Naive thymus-derived CD8-positive, alpha-beta T cell (primary cell): ENCODE results near the gene OR1J1. TPM values are rescaled to one million over a fixed set of nuclear protein-coding genes. Genes with fewer than 3 reads are reported as not detected.
A peak's percentile ranks its signal among the peaks of the same experiment; 100 is the strongest.

Source experiments
- ATAC-seq, 2 donors: fragments of 150-1000 bp; cut with Tn5 transposase in 1 of 2; sonication (Bioruptor Pico), chemical (Tn5 transposase) in 1 of 2; 1 replicate in 1 of 2; 2 replicates in 1 of 2; pipeline ENCODE4 v1.10.0; 2021; ENCODE audit warnings: mild to moderate bottlenecking in 2 of 2, moderate library complexity in 2 of 2
- POLR2A ChIA-PET: fragments of 350-600 bp; sonication (Branson Sonifier 250); formaldehyde crosslinking; loops from one replicate; lab custom pipeline; 2021; ENCODE audit warnings: antibody characterized with exemption; lab: Charles Lee
- DNase-seq, 10 donors: peaks; one replicate each; pipeline versions ENCODE4 v3.0.0 to v3.0.0-alpha.2; 2020 to 2022
- H3K27ac Mint-ChIP-seq, 10 donors: one replicate each; pipeline ENCODE4 v1.8.0; 2020 to 2022; ENCODE audit warnings: mild to moderate bottlenecking in 10 of 10, mixed read lengths in 10 of 10, moderate library complexity in 4 of 10, inconsistent platforms in 1 of 10
- H3K27me3 Mint-ChIP-seq, 5 donors: one replicate each; pipeline ENCODE4 v1.8.0; 2021 to 2022; ENCODE audit warnings: mixed read lengths in 5 of 5
- H3K36me3 Mint-ChIP-seq, 3 donors: one replicate each; pipeline ENCODE4 v1.8.0; 2020 to 2022; ENCODE audit warnings: mixed read lengths in 3 of 3, mild to moderate bottlenecking in 2 of 3, inconsistent platforms in 1 of 3
- H3K4me1 Mint-ChIP-seq, 4 donors: one replicate each; pipeline ENCODE4 v1.8.0; 2021 to 2022; ENCODE audit warnings: mixed read lengths in 4 of 4
- H3K4me3 Mint-ChIP-seq, 10 donors: one replicate each; pipeline ENCODE4 v1.8.0; 2020 to 2022; ENCODE audit warnings: mild to moderate bottlenecking in 10 of 10, mixed read lengths in 10 of 10, moderate library complexity in 6 of 10, inconsistent platforms in 1 of 10
- H3K9me3 Mint-ChIP-seq, 9 donors: one replicate each; pipeline ENCODE4 v1.8.0; 2020 to 2022; ENCODE audit warnings: mixed read lengths in 9 of 9, mild to moderate bottlenecking in 3 of 9, inconsistent platforms in 1 of 9, moderate library complexity in 1 of 9
- polyA plus RNA-seq, 3 donors: library from polyadenylated mRNA; unstranded; fragments of 300-500 nt; fragmentation: Illumina TruSeq; gene quantifications; one replicate each; pipeline ENCODE4 v1.2.3, GENCODE V29; 2021
- total RNA-seq, 8 experiments: library from RNA in 2 of 8; stranded (reverse) in 2 of 8; gene quantifications; one replicate each; pipeline ENCODE4 v1.2.3 and lab custom pipeline; 2021 to 2026

OR1J1 gene
- total and polyA plus RNA-seq, 5 experiments from 2014 or later, result not detected

DNA sequence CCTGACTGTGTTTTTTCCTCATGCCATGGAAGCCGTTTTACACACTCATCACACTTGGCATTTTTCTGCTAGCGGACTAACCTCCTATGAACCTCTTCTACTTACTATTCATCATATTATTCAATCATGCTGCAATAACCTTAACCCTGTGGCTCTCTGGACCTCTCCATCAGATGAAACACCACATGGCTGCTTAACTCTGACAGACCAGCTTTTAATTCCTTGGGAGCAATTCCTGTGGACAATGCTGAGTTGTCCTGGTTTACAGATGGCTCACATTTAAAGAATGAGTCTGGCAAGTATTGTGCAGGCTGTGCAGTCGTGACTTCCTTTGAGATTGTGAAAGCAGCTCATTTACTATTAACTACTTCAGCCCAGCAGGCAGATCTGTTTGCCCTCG lies 9.0 kb downstream of the OR1J1 start:
- Mint-ChIP-seq H3K4me1 (peaks cover 4 to 10% (median 8%) of the 10 kb centered on the region in 4 donors), H3K4me3 (no peak overlapping the region), H3K36me3 (peaks cover 0 to 5% (median 0%) of the 10 kb centered on the region in 3 donors), H3K27ac (peak overlapping the region in 1 of 10 donors; percentile 10), H3K27me3 (peaks cover 0 to 7% (median 2%) of the 10 kb centered on the region in 5 donors), H3K9me3 (peaks cover 0 to 2% (median 0%) of the 10 kb centered on the region in 9 donors)
- DNase-seq (no peak), ATAC-seq (no peak)
- POLR2A ChIA-PET, result no interaction called here

DNA sequence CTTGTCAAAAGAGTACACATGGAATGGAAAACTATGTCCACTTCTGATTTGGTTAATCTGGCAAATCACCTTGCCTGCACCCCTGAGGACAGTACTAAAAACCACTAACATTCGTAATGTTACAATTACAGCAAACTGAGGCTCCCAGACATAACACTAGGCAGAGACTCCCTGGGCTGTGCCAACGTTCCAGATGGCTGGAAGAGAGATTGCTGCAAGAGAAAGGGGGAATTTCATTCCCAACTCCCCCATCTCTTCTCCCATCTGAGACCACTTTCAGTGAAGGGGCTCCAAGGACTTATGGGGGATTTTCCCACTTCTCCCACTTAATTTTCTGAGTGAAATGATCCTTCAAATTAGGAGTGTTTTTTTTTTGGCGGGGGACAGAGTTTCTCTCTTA lies 11.3 kb downstream of the OR1J1 start:
- peaks cover 0 to 2% (median 0%) of the 10 kb centered on the region in 9 donors for H3K9me3 Mint-ChIP-seq
- POLR2A ChIA-PET, result no interaction called here
- no peak for DNase-seq
- ATAC-seq, result no peak
- no peak overlapping the region for H3K4me3 Mint-ChIP-seq
- peaks cover 11 to 29% (median 22%) of the 10 kb centered on the region in 5 donors for H3K27me3 Mint-ChIP-seq
- H3K27ac Mint-ChIP-seq, result no peak overlapping the region
- H3K4me1 Mint-ChIP-seq, result peaks cover 4 to 12% (median 9%) of the 10 kb centered on the region in 4 donors
- peaks cover 0 to 5% (median 0%) of the 10 kb centered on the region in 3 donors for H3K36me3 Mint-ChIP-seq

DNA sequence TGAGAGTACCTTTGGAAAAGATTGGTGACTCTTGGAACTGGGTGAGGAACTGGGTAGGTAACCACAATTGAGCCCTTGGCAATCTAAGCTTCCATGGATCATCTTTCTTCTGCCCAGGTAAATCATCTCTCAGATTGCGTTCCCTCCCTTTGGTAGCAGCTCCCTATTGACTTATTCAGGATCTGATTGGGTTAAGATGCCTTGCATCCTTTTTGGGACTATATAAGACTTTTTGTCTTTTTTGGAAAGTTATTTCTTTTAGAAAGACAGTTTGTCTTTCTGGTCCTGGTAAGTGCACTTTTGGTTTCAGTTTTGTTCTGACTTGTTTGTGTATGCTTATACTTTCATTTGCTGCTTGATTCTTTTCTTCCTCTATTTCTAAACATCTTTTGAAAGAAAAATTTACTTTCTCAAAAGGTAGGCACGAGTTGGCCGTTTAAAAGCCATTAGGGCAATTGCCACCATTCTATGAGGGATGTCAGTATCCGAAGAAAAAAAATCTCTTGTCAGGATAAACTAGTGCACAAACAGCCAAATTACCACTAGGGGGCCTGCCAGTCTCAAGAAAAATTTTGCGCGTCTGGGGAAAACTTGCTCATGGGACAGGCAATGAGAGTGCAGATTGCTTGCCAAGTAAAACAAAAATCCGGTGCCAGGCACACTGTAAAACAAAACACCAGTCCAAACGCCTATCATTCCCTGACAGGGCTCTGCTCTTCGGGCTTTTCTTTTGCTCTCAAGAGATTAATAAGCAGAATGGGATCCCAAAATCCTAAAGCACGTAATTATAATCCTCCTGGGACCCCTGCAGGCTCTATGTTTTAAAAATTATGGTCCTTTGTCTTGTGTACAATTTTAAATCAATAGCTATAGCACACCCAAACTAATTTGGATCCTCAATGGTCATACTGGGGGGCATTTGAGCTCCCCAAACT lies 12.8 kb downstream of the OR1J1 start:
- ATAC-seq (peak; percentile 79 to 88), DNase-seq (peak; percentile 30 to 83 (median 68))
- peak overlapping the region; percentile 64 to 93 (median 90) for H3K27ac Mint-ChIP-seq
- peaks cover 4 to 12% (median 9%) of the 10 kb centered on the region in 4 donors for H3K4me1 Mint-ChIP-seq
- H3K36me3 Mint-ChIP-seq, result peaks cover 0 to 9% (median 0%) of the 10 kb centered on the region in 3 donors
- peaks cover 19 to 41% (median 34%) of the 10 kb centered on the region in 5 donors for H3K27me3 Mint-ChIP-seq
- peaks cover 0 to 5% (median 0%) of the 10 kb centered on the region in 9 donors for H3K9me3 Mint-ChIP-seq
- peak overlapping the region; percentile 78 to 93 (median 88) for H3K4me3 Mint-ChIP-seq
- POLR2A ChIA-PET, result interaction anchor here (0.5 kb wide), 1 partner anchor 349 kb away, joined by 3 read pairs; no protein-coding TSS in a partner anchor

DNA sequence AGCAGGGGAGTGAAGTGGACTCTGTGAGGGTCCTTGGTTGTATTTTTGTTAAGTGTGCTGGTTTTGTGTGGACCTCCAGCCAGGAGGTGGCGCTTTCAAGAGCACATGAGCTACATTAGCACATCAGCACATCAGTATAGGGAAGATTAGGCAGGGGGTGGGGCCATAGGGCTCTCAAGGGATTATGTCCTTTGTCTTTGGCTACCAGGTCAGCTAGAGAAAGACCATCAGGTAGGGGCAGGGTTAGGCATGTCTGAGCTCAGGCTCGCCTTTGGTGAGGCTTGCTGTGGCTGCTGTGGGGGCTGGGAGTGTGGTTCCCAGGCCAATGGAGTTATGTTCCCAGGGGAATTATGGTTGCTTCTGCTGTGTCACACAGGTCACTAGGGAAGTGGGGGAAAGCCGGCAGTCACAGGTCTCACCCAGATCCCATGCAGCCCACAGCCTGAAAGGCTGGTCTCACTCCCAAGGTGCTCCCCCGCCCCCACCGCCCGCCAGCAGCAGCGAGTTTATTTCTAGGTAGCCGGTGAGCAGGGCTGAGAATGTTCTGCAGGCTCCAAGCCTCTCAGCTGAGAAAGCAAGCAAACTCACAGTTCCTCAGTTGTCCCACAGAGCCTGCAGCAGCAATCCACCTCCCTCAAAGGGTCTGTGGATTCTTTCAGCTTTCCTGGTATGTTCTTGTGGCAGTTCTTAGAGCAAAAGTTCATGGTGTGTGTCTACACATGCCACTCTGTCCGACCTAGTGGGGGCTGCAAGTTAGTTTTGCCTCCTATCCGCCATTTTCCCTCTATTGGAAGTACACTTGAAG lies 13.7 kb downstream of the OR1J1 start:
- peaks cover 0 to 4% (median 0%) of the 10 kb centered on the region in 3 donors for H3K36me3 Mint-ChIP-seq
- DNase-seq, result peak in 1 of 10 donors; percentile 20
- H3K27ac Mint-ChIP-seq, result peak overlapping the region; percentile 26 to 92 (median 88)
- ATAC-seq, result no peak
- peak overlapping the region; percentile 78 to 93 (median 88) for H3K4me3 Mint-ChIP-seq
- H3K4me1 Mint-ChIP-seq, result peaks cover 4 to 12% (median 9%) of the 10 kb centered on the region in 4 donors
- H3K9me3 Mint-ChIP-seq, result peaks cover 0 to 5% (median 0%) of the 10 kb centered on the region in 9 donors
- H3K27me3 Mint-ChIP-seq, result peaks cover 20 to 47% (median 34%) of the 10 kb centered on the region in 5 donors
- POLR2A ChIA-PET, result no interaction called here

DNA sequence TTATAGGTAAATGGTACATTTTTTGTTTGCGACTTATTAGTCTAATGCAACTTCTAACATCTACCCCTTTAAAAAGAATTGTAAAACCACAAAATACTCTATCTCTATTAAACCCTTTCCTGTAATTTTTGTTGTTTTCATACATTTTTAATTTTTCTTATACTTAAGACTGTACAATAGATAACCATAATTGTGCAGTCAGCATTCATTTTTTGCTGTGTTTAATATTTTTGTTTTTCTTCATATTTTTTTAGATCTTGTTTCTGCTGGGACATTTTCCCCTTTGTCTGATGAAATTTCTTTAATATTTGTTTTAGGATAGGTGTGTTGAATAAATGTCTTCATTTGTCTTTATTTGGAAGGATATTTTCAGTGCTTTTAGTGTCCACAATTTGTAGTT lies 19.9 kb downstream of the OR1J1 start:
- ATAC-seq, result no peak
- H3K27ac Mint-ChIP-seq, result no peak overlapping the region
- peaks cover 0 to 4% (median 0%) of the 10 kb centered on the region in 3 donors for H3K36me3 Mint-ChIP-seq
- DNase-seq, result no peak
- H3K27me3 Mint-ChIP-seq, result peaks cover 26 to 73% (median 43%) of the 10 kb centered on the region in 5 donors
- POLR2A ChIA-PET, result no interaction called here
- no peak overlapping the region for H3K4me3 Mint-ChIP-seq
- H3K9me3 Mint-ChIP-seq, result peaks cover 0 to 5% (median 0%) of the 10 kb centered on the region in 9 donors
- H3K4me1 Mint-ChIP-seq, result no peaks in the 10 kb centered on the region

DNA sequence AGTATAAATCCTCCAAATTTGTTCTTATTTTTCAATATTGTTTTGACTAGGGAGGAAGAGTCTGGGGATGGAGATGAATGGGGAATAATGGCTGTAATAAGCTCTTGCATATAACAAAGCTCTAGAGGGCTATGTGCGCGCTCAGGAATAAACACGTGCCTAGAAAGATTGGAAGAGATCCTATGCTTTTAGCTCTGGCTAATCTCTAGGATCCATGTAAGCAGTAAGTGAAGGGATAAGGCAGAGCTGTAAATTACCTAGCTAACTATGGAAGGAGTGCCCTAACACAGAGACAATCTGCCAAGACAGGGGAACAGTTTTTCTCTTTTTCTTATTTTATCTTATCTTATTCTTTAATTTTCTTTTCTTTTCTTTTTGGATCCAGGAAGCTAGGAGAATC lies 21.6 kb downstream of the OR1J1 start:
- no peak overlapping the region for H3K27ac Mint-ChIP-seq
- POLR2A ChIA-PET, result no interaction called here
- peaks cover 0 to 4% (median 0%) of the 10 kb centered on the region in 3 donors for H3K36me3 Mint-ChIP-seq
- H3K27me3 Mint-ChIP-seq, result peaks cover 18 to 57% (median 29%) of the 10 kb centered on the region in 5 donors
- ATAC-seq (no peak), DNase-seq (no peak)
- peaks cover 0 to 5% (median 0%) of the 10 kb centered on the region in 9 donors for H3K9me3 Mint-ChIP-seq
- H3K4me3 Mint-ChIP-seq, result no peak overlapping the region
- no peaks in the 10 kb centered on the region for H3K4me1 Mint-ChIP-seq

DNA sequence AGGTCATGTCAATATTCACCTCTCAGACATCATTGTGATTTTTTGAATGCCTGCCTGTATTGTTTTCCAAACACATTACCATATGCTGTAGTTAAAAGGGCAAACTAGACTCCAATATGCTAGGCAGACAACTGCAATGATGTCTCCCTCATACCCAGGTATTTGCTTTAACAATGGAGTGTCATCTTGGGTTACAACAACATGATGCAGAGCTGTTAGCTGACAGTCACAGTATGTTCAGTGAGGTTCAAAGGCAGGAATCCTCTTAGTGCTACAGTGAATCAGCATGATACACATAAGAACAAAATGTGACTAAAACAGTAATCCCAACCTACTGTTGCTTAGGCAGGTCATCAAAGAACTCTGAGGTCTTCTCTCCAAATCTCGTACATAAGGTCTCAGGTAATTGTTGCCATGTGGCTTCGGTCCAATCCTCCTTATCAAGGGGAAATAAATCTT lies 24.0 kb downstream of the OR1J1 start:
- DNase-seq (no peak), ATAC-seq (no peak)
- Mint-ChIP-seq H3K27ac (no peak overlapping the region), H3K36me3 (no peaks in the 10 kb centered on the region), H3K4me1 (no peaks in the 10 kb centered on the region), H3K4me3 (no peak overlapping the region), H3K27me3 (peaks cover 9 to 35% (median 24%) of the 10 kb centered on the region in 5 donors), H3K9me3 (no peaks in the 10 kb centered on the region)
- POLR2A ChIA-PET, result no interaction called here

DNA sequence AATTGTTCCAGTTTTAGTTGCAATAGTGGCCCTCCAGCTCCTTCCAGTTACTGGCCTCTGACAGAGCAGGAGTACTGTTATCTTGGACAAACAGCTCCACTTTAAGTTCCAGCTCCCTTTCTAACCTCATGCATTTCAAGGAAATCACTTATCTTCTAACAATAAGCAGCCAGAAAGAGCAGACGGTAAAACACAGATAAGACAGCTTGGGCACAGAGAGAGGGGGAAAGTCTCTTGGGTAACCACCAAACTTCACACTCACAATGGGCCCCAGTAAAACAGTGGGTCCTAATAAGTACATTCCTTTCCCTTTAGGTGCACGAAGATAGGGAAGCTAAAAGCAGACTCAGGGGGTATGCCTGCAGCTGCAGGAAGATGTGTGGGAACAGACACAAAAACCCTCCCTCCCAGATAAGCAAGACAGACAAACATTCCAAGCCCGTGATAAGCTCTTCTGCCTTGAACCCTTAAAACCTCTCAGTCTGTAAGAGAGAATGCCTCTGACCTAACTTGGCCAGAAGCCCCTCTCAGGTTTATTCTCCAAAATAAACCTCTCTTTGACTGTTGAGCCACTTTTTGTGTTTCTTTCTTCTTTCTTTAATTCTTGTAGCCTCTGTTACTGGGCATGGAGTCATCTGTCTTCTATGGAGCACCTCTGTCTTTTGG lies 30.8 kb downstream of the OR1J1 start:
- no peaks in the 10 kb centered on the region for H3K36me3 Mint-ChIP-seq
- H3K9me3 Mint-ChIP-seq, result no peaks in the 10 kb centered on the region
- POLR2A ChIA-PET, result no interaction called here
- H3K4me3 Mint-ChIP-seq, result no peak overlapping the region
- no peaks in the 10 kb centered on the region for H3K4me1 Mint-ChIP-seq
- H3K27me3 Mint-ChIP-seq, result peaks cover 18 to 62% (median 35%) of the 10 kb centered on the region in 5 donors
- DNase-seq (no peak), ATAC-seq (no peak)
- no peak overlapping the region for H3K27ac Mint-ChIP-seq

DNA sequence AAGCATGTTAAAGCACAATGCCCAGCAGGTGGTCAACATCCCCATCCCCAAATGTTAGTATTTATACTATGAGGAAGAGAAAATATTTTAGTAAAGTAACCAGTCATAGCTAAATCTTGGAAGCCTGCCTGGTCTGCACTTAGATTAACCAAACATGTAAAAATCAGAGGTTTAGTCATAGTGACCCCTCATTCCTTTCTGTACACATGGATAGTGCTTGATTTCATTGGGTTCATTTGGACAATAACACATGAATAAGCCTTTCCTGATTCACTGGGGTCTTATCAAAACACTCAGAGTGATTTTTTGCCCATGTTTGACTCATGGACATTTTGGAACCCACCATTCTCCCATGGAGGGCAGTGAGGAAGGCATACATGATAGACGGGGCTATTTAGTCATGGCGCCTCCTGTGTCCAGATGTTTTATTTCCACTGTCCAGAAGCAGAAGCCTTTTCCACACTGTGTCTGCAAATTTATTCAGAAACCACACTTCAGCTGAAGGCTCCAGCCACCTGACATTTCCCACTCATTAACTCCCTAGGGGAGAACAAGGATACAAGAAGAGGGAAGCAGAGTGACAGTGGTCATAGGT lies 32.5 kb downstream of the OR1J1 start:
- no peaks in the 10 kb centered on the region for H3K4me1 Mint-ChIP-seq
- no peak overlapping the region for H3K4me3 Mint-ChIP-seq
- H3K36me3 Mint-ChIP-seq, result no peaks in the 10 kb centered on the region
- H3K27ac Mint-ChIP-seq, result peak overlapping the region in 2 of 10 donors; percentile 31 to 42
- H3K27me3 Mint-ChIP-seq, result peaks cover 20 to 62% (median 38%) of the 10 kb centered on the region in 5 donors
- no peak for ATAC-seq
- POLR2A ChIA-PET, result no interaction called here
- no peak for DNase-seq
- peaks cover 0 to 1% (median 0%) of the 10 kb centered on the region in 9 donors for H3K9me3 Mint-ChIP-seq

DNA sequence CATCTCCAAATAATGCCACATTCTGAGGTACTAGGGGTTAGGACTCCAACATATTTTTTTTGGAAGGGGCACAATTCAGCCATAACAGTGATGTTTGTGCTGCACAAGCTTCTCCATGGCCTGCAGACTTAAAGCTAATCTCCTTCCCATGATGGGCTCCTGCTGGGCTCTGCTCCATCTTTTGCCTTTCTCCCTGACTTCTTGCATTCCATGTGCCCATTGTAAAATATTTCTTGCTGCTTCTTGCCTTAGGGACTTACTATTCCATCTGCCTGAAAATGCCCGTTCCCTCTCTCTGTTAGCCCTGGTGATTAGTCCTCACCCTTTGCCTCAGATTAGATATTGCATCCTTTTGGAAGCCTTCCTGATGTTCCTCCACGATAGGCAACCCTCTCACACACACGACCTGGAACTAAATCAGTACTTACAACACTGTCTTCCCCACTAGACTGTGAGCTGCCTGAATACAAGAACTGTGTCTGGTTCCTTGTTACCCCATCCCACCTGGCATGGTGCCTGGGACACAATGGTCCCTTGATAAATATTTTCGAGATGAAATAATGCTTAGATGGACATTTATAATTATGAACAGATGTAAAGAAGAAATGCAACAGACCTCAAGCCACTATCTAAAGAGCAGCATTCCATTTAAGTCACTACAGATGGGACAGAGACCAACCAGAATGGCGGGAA lies 33.5 kb downstream of the OR1J1 start:
- DNase-seq (no peak), ATAC-seq (no peak)
- POLR2A ChIA-PET, result no interaction called here
- Mint-ChIP-seq H3K4me3 (no peak overlapping the region), H3K27me3 (peaks cover 20 to 62% (median 40%) of the 10 kb centered on the region in 5 donors), H3K27ac (no peak overlapping the region), H3K4me1 (no peaks in the 10 kb centered on the region), H3K9me3 (peaks cover 0 to 1% (median 0%) of the 10 kb centered on the region in 9 donors), H3K36me3 (no peaks in the 10 kb centered on the region)

DNA sequence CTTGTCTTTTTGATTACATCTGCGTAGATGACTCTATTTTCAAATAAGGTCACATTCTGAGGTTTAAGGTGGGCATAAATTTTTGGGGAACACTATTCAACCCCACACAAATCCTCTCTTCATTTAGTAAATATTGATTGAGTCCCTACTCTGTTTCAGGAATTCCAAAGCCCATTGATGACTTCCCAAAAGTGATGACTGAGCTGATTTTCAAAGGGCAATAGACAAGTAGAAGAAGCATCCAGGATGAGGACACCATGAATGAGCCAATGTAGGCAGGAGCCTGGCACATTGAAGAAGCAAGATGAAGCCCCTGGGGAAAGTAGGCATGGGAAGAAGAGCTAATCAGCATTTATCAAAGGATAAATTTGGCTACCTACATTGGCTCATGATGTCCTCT lies 35.2 kb downstream of the OR1J1 start:
- Mint-ChIP-seq H3K36me3 (no peaks in the 10 kb centered on the region), H3K27me3 (peaks cover 24 to 53% (median 34%) of the 10 kb centered on the region in 5 donors), H3K9me3 (peaks cover 0 to 1% (median 0%) of the 10 kb centered on the region in 9 donors), H3K4me1 (no peaks in the 10 kb centered on the region), H3K27ac (no peak overlapping the region), H3K4me3 (no peak overlapping the region)
- no peak for DNase-seq
- no peak for ATAC-seq
- POLR2A ChIA-PET, result no interaction called here
